ENCODE measurements around the gene SPON1.
A peak's percentile ranks its signal among the peaks of the same experiment; 100 is the strongest.
"Not testable (repeated sequence)": the region's sequence is repeated elsewhere in the genome, so short reads cannot be mapped to it uniquely, and the experiment has no call there.

Gene SPON1

GRCh38 chr11:13962562-13963168, at the start of gene SPON1:
Gene SPON1 (plus strand): TSS chr11:13962723. CDS start chr11:13962905, 182 bp downstream.
- DNase-seq: no peak

GRCh38 chr11:13917264-13917663, 45.3 kb upstream of the SPON1 start:
- DNase-seq: no peak

- no peak for DNase-seq
These were observed 44.6 kb upstream of the SPON1 start for GRCh38 chr11:13917904-13918303.

- no peak for DNase-seq
These were observed 41.8 kb upstream of the SPON1 start for GRCh38 chr11:13920756-13921155.

GRCh38 chr11:13921545-13921944, 41.0 kb upstream of the SPON1 start:
- no peak for DNase-seq

- no peak for DNase-seq
These were observed 39.3 kb upstream of the SPON1 start for GRCh38 chr11:13923182-13923581.

- DNase-seq: no peak
These were observed 38.5 kb upstream of the SPON1 start for GRCh38 chr11:13923716-13924650.

- DNase-seq: peak; percentile 50
These were observed 37.7 kb upstream of the SPON1 start for GRCh38 chr11:13924801-13925327.

GRCh38 chr11:13926366-13926765, 36.2 kb upstream of the SPON1 start:
- not testable (repeated sequence) for DNase-seq

- DNase-seq: no peak
These were observed 35.5 kb upstream of the SPON1 start for GRCh38 chr11:13926981-13927380.

GRCh38 chr11:13927481-13927880, 35.0 kb upstream of the SPON1 start:
- no peak for DNase-seq

- peak; percentile 70 for DNase-seq
These were observed 33.8 kb upstream of the SPON1 start for GRCh38 chr11:13928566-13929251.

GRCh38 chr11:13929395-13929891, 33.1 kb upstream of the SPON1 start:
- no peak for DNase-seq

GRCh38 chr11:13931356-13931755, 31.2 kb upstream of the SPON1 start:
- DNase-seq: no peak

- DNase-seq: not testable (repeated sequence)
These were observed 25.4 kb upstream of the SPON1 start for GRCh38 chr11:13937154-13937553.

- not testable (repeated sequence) for DNase-seq
These were observed 23.7 kb upstream of the SPON1 start for GRCh38 chr11:13938829-13939228.

- DNase-seq: no peak
These were observed 22.3 kb upstream of the SPON1 start for GRCh38 chr11:13939961-13940906.

- no peak for DNase-seq
These were observed 21.6 kb upstream of the SPON1 start for GRCh38 chr11:13940907-13941256.

- no peak for DNase-seq
These were observed 20.7 kb upstream of the SPON1 start for GRCh38 chr11:13941775-13942174.

GRCh38 chr11:13942378-13942777, 20.1 kb upstream of the SPON1 start:
- DNase-seq: no peak

GRCh38 chr11:13942971-13943381, 19.5 kb upstream of the SPON1 start:
- peak; percentile 84 for DNase-seq

GRCh38 chr11:13944016-13944415, 18.5 kb upstream of the SPON1 start:
- DNase-seq: no peak
